HepG2 (cell line): ENCODE data around the gene KIF7. TPM values are rescaled to one million over a fixed set of nuclear protein-coding genes. Genes with fewer than 3 reads are reported as not detected.
A peak's percentile ranks its signal among the peaks of the same experiment; 100 is the strongest.

Source experiments
- ATAC-seq: fragments of 200-7000 bp; cut with Tn5 transposase; 3 replicates; pipeline ENCODE4 v1.9.1; 2020; ENCODE audit warnings: mild to moderate bottlenecking, moderate library complexity
- BruUV-seq: library from RNA; stranded (reverse); fragments of 400-500 nt; replicated peaks from 2 replicates; lab custom pipeline; 2021; lab: Mats Ljungman, UMichigan
- CTCF ChIA-PET: fragments of 300-600 bp; formaldehyde crosslinking; extraction: SDS; loops from one replicate; lab custom pipeline; 2021; ENCODE audit warnings: low total read pairs, inconsistent platforms, low intra/inter-chr PET ratio; lab: Yijun Ruan, JAX
- POLR2A ChIA-PET: fragments of 350-600 bp; sonication (Branson Sonifier 250); formaldehyde crosslinking; loops from one replicate; lab custom pipeline; 2020; ENCODE audit warnings: antibody characterized with exemption, inconsistent platforms; lab: Yijun Ruan, JAX
- DNase-seq: peaks from one replicate; pipeline ENCODE4 v3.0.0-alpha.2; 2015; ENCODE audit warnings: low spot score
- FAIRE-seq: peaks from 3 replicates; lab custom pipeline; 2011; peaks lifted over from hg19 to GRCh38; lab: Jason Lieb, UNC
- H2AFZ ChIP-seq: one replicate; pipeline ENCODE4 v1.6.1; 2011; ENCODE audit warnings: low read length, inconsistent platforms
- H3K27ac ChIP-seq: fragments of 300-600 bp; 3 replicates; pipeline ENCODE4 v1.8.0; 2011; ENCODE audit warnings: mixed run types, mild to moderate bottlenecking, mixed read lengths, low read length, inconsistent platforms; ENCODE audit not compliant: insufficient read depth; ENCODE audit errors: extremely low read length
- H3K27me3 ChIP-seq, 2 experiments: fragments of 200-600 bp in 1 of 2; 2 replicates in 1 of 2; 3 replicates in 1 of 2; pipeline versions ENCODE4 v1.6.0 to v1.8.0; 2011; ENCODE audit warnings: low read length in 2 of 2, mild to moderate bottlenecking in 2 of 2, moderate library complexity in 2 of 2, inconsistent platforms in 1 of 2; ENCODE audit not compliant: insufficient read depth in 2 of 2, control insufficient read depth in 1 of 2
- H3K36me3 ChIP-seq, 2 experiments: fragments of 200-600 bp in 1 of 2; replicated peaks in 1 of 2; 2 replicates in 1 of 2; 3 replicates in 1 of 2; pipeline versions ENCODE4 v1.5.1 to v1.8.0; 2011; ENCODE audit warnings: low read length in 2 of 2, inconsistent platforms in 1 of 2; ENCODE audit not compliant: insufficient read depth in 2 of 2, control insufficient read depth in 1 of 2
- H3K4me1 ChIP-seq: 2 replicates; pipeline ENCODE4 v1.5.1; 2012; ENCODE audit warnings: low read length, inconsistent platforms; ENCODE audit not compliant: insufficient read depth
- H3K4me2 ChIP-seq: 2 replicates; pipeline ENCODE4 v1.6.0; 2011; ENCODE audit warnings: low read depth, low read length, inconsistent platforms
- H3K4me3 ChIP-seq, 3 experiments: fragments of 200-600 bp in 1 of 3; sonication (generic), shearing (Covaris generic) in 1 of 3; replicated peaks in 1 of 3; 2 replicates each; pipeline ENCODE4 v1.5.1; 2011 to 2016; ENCODE audit warnings: low read length in 3 of 3, inconsistent platforms in 2 of 3, low read depth in 2 of 3, mild to moderate bottlenecking in 2 of 3, control low read depth in 1 of 3, mixed read lengths in 1 of 3; ENCODE audit not compliant: insufficient read depth in 1 of 3
- H3K79me2 ChIP-seq: one replicate; pipeline ENCODE4 v1.6.1; 2011; ENCODE audit warnings: low read length, inconsistent platforms; ENCODE audit not compliant: insufficient read depth
- H3K9ac ChIP-seq: 2 replicates; pipeline ENCODE4 v1.6.0; 2011; ENCODE audit warnings: mild to moderate bottlenecking, low read depth, low read length, inconsistent platforms; ENCODE audit not compliant: insufficient read depth
- H3K9me3 ChIP-seq: 2 replicates; pipeline ENCODE4 v1.5.1; 2012; ENCODE audit warnings: mild to moderate bottlenecking, low read length
- H4K20me1 ChIP-seq: 2 replicates; pipeline ENCODE4 v1.6.0; 2011; ENCODE audit warnings: inconsistent platforms, mild to moderate bottlenecking, low read length, moderate library complexity; ENCODE audit not compliant: insufficient read depth
- AGO2 ChIP-seq: fragments of 200-400 bp; formaldehyde crosslinking; optimal IDR thresholded peaks from 2 replicates; pipeline ENCODE3; 2017; ENCODE audit warnings: mild to moderate bottlenecking, low read depth, low read length, moderate library complexity
- EHMT2 ChIP-seq: fragments of 200-600 bp; sonication (generic); IDR thresholded peaks from 2 replicates; pipeline ENCODE4 v1.7.0; 2017; ENCODE audit warnings: antibody characterized with exemption, low read depth, low read length, borderline replicate concordance
- FIP1L1 ChIP-seq: fragments of 200-400 bp; formaldehyde crosslinking; IDR thresholded peaks from 2 replicates; pipeline ENCODE4 v1.6.1; 2018; ENCODE audit warnings: low read depth, mild to moderate bottlenecking, low read length, moderate library complexity, borderline replicate concordance; ENCODE audit not compliant: insufficient read depth
- HMGA1 ChIP-seq: sonication (generic); formaldehyde crosslinking; conservative IDR thresholded peaks from 2 replicates; pipeline ENCODE4 v1.4.0; 2020; ENCODE audit warnings: missing genetic modification reagents
- NAIF1 ChIP-seq: sonication (generic); formaldehyde crosslinking; IDR thresholded peaks from 2 replicates; pipeline ENCODE4 v1.5.0; 2020; ENCODE audit warnings: mild to moderate bottlenecking, missing genetic modification reagents, borderline replicate concordance
- NCOA2 ChIP-seq: sonication (generic); formaldehyde crosslinking; IDR thresholded peaks from 2 replicates; pipeline ENCODE4 v1.8.0; 2022; ENCODE audit warnings: inconsistent platforms
- PCBP1 ChIP-seq: fragments of 200-400 bp; formaldehyde crosslinking; IDR thresholded peaks from 2 replicates; pipeline ENCODE4 v1.6.1; 2017; ENCODE audit warnings: mild to moderate bottlenecking, low read depth, low read length, borderline replicate concordance
- PRDM4 ChIP-seq: sonication (generic); formaldehyde crosslinking; IDR thresholded peaks from 2 replicates; pipeline ENCODE4 v1.9.0; 2021; ENCODE audit warnings: missing genetic modification reagents, borderline replicate concordance
- RBM22 ChIP-seq: fragments of 200-400 bp; formaldehyde crosslinking; optimal IDR thresholded peaks from 2 replicates; pipeline ENCODE3; 2017; ENCODE audit warnings: mild to moderate bottlenecking, low read length, moderate library complexity
- XBP1 ChIP-seq: sonication (generic); formaldehyde crosslinking; IDR thresholded peaks from 2 replicates; pipeline ENCODE4 v1.5.0; 2020; ENCODE audit warnings: missing genetic modification reagents
- ZFP36L1 ChIP-seq: sonication (generic); formaldehyde crosslinking; IDR thresholded peaks from 2 replicates; pipeline ENCODE4 v1.8.0; 2022; ENCODE audit warnings: mild to moderate bottlenecking, missing genetic modification reagents, moderate library complexity
- ZNF274 ChIP-seq: sonication (generic); formaldehyde crosslinking; IDR thresholded peaks from 2 replicates; pipeline ENCODE4 v1.5.1; 2020; ENCODE audit warnings: mild to moderate bottlenecking, missing genetic modification reagents
- ZNF530 ChIP-seq: sonication (generic); formaldehyde crosslinking; IDR thresholded peaks from 2 replicates; pipeline ENCODE4 v1.5.0; 2020; ENCODE audit warnings: low read depth, mild to moderate bottlenecking, missing genetic modification reagents
- ZNF598 ChIP-seq: sonication (generic); formaldehyde crosslinking; IDR thresholded peaks from 2 replicates; pipeline ENCODE4 v1.5.1; 2020; ENCODE audit warnings: mild to moderate bottlenecking, missing genetic modification reagents, borderline replicate concordance
- ZNF691 ChIP-seq: sonication (generic); formaldehyde crosslinking; IDR thresholded peaks from 2 replicates; pipeline ENCODE4 v1.4.0; 2020; ENCODE audit warnings: missing genetic modification reagents, low read depth, mild to moderate bottlenecking, borderline replicate concordance
- WGBS: methylation state at CpG from one replicate; pipeline ENCODE4 v1.1.6; 2017; ENCODE audit warnings: low lambda C conversion rate; 5-methylcytosine and 5-hydroxymethylcytosine counted together
- in situ Hi-C: cut with HindIII; loops from 2 replicates; pipeline ENCODE4 v1.10.0; 2017; ENCODE audit warnings: low pct_unique_long_range_greater_than_20kb; ENCODE audit not compliant: extremely low pct_ligation_motif_present
- intact Hi-C: fragments of 100-400 bp; cut with micrococcal nuclease; formaldehyde crosslinking; loops from one replicate; pipeline ENCODE4 v1.10.0; 2022; ENCODE audit not compliant: unreplicated experiment
- polyA plus RNA-seq, 8 experiments: library from polyadenylated mRNA; depleted of rRNA in 3 of 8; stranded (reverse) in 7 of 8; unstranded in 1 of 8; fragments of >200 nt; fragmentation: Illumina TruSeq in 4 of 8; extraction: Trizol in 4 of 8; gene quantifications; 2 replicates each; pipeline versions ENCODE4 v1.2.1 to v1.2.3, GENCODE V29; 2011 to 2016; ENCODE audit warnings: low read depth in 4 of 8, missing spikeins in 1 of 8, mixed read lengths in 1 of 8; ENCODE audit not compliant: insufficient read depth in 1 of 8
- total RNA-seq, 5 experiments: library from RNA; depleted of rRNA; stranded (reverse); fragments of >200 nt; fragmentation: Illumina TruSeq; extraction: Trizol; gene quantifications; 2 replicates each; pipeline ENCODE4 v1.2.3, GENCODE V29; 2016; ENCODE audit warnings: low read depth in 1 of 5

The KIF7 gene
- total and polyA plus RNA-seq, 2 of the 13 experiments (the other 11 are each of a cell fraction or from before 2014, with no cell fraction given): 1.5 to 6.2 TPM

DNA sequence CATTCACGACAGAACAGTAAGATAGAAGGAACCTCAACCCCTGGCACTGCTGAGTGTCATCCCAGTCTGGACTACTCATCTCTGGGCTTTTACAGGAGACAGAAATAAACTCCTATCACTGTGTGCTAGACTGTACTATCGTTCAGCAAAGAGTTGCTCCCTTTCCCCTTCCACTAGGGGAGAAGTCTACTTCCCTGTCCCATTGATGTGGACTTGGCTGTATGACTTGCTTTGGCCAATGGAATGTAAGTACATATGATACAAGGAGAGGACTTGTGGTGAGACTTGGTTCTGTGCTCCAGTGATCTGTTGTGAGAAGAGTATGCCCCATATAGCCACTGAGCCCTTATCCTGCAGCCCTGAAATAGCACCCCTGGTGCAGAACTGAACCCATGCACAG lies 5.3 kb upstream of the KIF7 start:
- no peaks in the 10 kb centered on the region for H3K36me3 ChIP-seq
- H3K4me1 ChIP-seq: peaks cover 29% of the 10 kb centered on the region
- H3K9ac ChIP-seq: no peak overlapping the region
- no peaks in the 10 kb centered on the region for H3K79me2 ChIP-seq
- ChIA-PET CTCF (no interaction called here), POLR2A (no interaction called here)
- H3K4me3 ChIP-seq: no peak overlapping the region
- ATAC-seq (peak; percentile 62), FAIRE-seq (no peak), DNase-seq (no peak)
- peaks cover 1 to 2% of the 10 kb centered on the region in 2 experiments; a peak in 2 of 5 replicates for H3K27me3 ChIP-seq
- no peak overlapping the region for H2AFZ ChIP-seq
- no peak for TF ChIP-seq XBP1
- TF ChIP-seq NAIF1 (CRISPR knock-in tag): no peak
- no peak for TF ChIP-seq ZNF274 (CRISPR knock-in tag)
- TF ChIP-seq ZNF598: no peak
- TF ChIP-seq EHMT2: no peak
- TF ChIP-seq ZNF691: no peak
- TF ChIP-seq FIP1L1: no peak
- no peak for TF ChIP-seq ZFP36L1 (CRISPR knock-in tag)
- TF ChIP-seq AGO2: no peak
- TF ChIP-seq HMGA1: no peak
- no peak for TF ChIP-seq PRDM4 (CRISPR knock-in tag)
- TF ChIP-seq NCOA2 (CRISPR knock-in tag): no peak
- TF ChIP-seq ZNF530 (CRISPR knock-in tag): no peak
- no peak for TF ChIP-seq PCBP1
- no peak for TF ChIP-seq RBM22
- no peak overlapping the region for H3K27ac ChIP-seq
- no peaks in the 10 kb centered on the region for H4K20me1 ChIP-seq
- no peak overlapping the region for H3K4me2 ChIP-seq
- 24% methylated on average over 2 of the region's 2 CpGs for whole genome bisulfite sequencing
- BruUV-seq: no TSS peak
- in situ Hi-C loops (no loop called here), intact Hi-C loops (no loop called here)
- no peaks in the 10 kb centered on the region for H3K9me3 ChIP-seq
